Measurements from ENCODE around the gene MEIKIN. TPM values are rescaled to one million over a fixed set of nuclear protein-coding genes. Genes with fewer than 3 reads are reported as not detected.

Gene MEIKIN
- total and polyA plus RNA-seq, 2 of the 8 experiments (the other 6 are each of a cell fraction or from before 2014, with no cell fraction given): not detected

DNA sequence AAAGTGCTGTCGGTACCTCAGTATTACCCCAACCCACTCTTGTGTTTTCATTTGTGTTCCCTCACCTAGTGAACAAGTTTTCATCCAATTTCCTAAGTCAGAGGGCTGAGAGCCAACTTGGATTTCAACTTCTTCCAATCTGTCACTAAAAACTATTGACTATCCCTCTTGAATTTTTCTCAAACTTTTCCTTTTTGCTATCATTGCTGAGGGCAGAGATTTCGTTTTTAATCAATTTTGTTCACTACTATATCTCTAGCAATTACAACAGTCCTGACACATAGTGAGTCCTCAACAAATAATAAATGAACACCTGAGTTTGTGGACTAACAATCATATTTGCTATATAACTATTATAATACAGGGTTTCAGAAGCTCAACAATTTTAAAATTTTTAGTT, 29.0 kb downstream of the MEIKIN start:
- H3K9me3 ChIP-seq (ENCODE audit: insufficient read depth in 2 of 2, low read depth in 1 of 2, low read length in 1 of 2): no peaks in the 10 kb centered on the region
- WGBS, 2 experiments (ENCODE audit: extremely low coverage in 1 of 2, insufficient coverage in 1 of 2, insufficient read length in 1 of 2, insufficient replicate concordance in 2 of 2, low coverage in 1 of 2, low lambda C conversion rate in 2 of 2, missing lambda C conversion rate in 1 of 2): 78% methylated on average over 2 of the region's 2 CpGs; no CpG with 5 or more reads in 1 of the 2 experiments

More for the DNA sequence above, 29.0 kb downstream of the MEIKIN start:
- H3K79me2 ChIP-seq (ENCODE audit: control insufficient read depth in 1 of 2, insufficient read depth in 2 of 2, low read length in 2 of 2): no peaks in the 10 kb centered on the region
- no peak for TF ChIP-seq RFX5 (IDR thresholded peaks at IDR 0.05; ENCODE audit: borderline replicate concordance, low read depth, low read length)
- no peak for TF ChIP-seq SP2 (IDR thresholded peaks at IDR 0.05; ENCODE audit: low read length)
- TF ChIP-seq, protein P1, sequence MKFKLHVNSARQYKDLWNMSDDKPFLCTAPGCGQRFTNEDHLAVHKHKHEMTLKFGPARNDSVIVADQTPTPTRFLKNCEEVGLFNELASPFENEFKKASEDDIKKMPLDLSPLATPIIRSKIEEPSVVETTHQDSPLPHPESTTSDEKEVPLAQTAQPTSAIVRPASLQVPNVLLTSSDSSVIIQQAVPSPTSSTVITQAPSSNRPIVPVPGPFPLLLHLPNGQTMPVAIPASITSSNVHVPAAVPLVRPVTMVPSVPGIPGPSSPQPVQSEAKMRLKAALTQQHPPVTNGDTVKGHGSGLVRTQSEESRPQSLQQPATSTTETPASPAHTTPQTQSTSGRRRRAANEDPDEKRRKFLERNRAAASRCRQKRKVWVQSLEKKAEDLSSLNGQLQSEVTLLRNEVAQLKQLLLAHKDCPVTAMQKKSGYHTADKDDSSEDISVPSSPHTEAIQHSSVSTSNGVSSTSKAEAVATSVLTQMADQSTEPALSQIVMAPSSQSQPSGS (IDR thresholded peaks at IDR 0.05; ENCODE audit: low read length): no peak
- no peak for TF ChIP-seq MAFK (IDR thresholded peaks at IDR 0.05; ENCODE audit: low read depth, low read length)
- no peak overlapping the region for H4K91ac ChIP-seq (replicated peaks; ENCODE audit: insufficient read length, low read length)
- no peak overlapping the region for H3K4me2 ChIP-seq (ENCODE audit: insufficient read depth in 1 of 2, low read depth in 2 of 2, low read length in 2 of 2)
- no peaks in the 10 kb centered on the region for H3K27me3 ChIP-seq (replicated peaks in 1 of 4; ENCODE audit: control insufficient read depth in 3 of 4, extremely low read depth in 1 of 4, insufficient read depth in 3 of 4, low read length in 3 of 4)
- no peak overlapping the region for H2BK120ac ChIP-seq (replicated peaks; ENCODE audit: low read depth, low read length)
- no peak overlapping the region for H3K9ac ChIP-seq (replicated peaks in 1 of 4; ENCODE audit: extremely low read depth in 1 of 4, low read depth in 3 of 4, low read length in 3 of 4)
- H3K4me1 ChIP-seq (replicated peaks in 1 of 4; ENCODE audit: control insufficient read depth in 3 of 4, insufficient read depth in 4 of 4, low read length in 3 of 4): no peaks in the 10 kb centered on the region
- FAIRE-seq (no peak), DNase-seq (ENCODE audit: low read depth in 1 of 2, low spot score in 2 of 2) (no peak)
- no peak overlapping the region for H3K18ac ChIP-seq (ENCODE audit: extremely low read depth, low read length)
- no peak overlapping the region for H2AFZ ChIP-seq (ENCODE audit: low read length)
- no peaks in the 10 kb centered on the region for H3K23me2 ChIP-seq (ENCODE audit: low read depth, low read length)
- H3K4me3 ChIP-seq (ENCODE audit: extremely low read depth in 1 of 4, insufficient read depth in 2 of 4, low read depth in 3 of 4, low read length in 4 of 4): no peak overlapping the region
- no peak overlapping the region for H2BK15ac ChIP-seq (ENCODE audit: low read length)
- no peak overlapping the region for H3K14ac ChIP-seq (ENCODE audit: insufficient read length)
- H3K36me3 ChIP-seq (ENCODE audit: control insufficient read depth in 2 of 4, insufficient read depth in 4 of 4, low read length in 3 of 4): no peaks in the 10 kb centered on the region
- no peak overlapping the region for H3K4ac ChIP-seq (replicated peaks; ENCODE audit: insufficient read length, low read depth, low read length)
- no peak overlapping the region for H4K5ac ChIP-seq (ENCODE audit: insufficient read length, low read depth, low read length)
- no peak overlapping the region for H3K23ac ChIP-seq (ENCODE audit: insufficient read length)
- no peak overlapping the region for H2BK20ac ChIP-seq (ENCODE audit: low read length)
- H2BK12ac ChIP-seq (ENCODE audit: low read depth, low read length): no peak overlapping the region
- H2BK5ac ChIP-seq (ENCODE audit: low read depth, low read length): no peak overlapping the region
- ChIA-PET POLR2A (ENCODE audit: partially characterized antibody) (no interaction called here), CTCF (ENCODE audit: partially characterized antibody) (no interaction called here)
- no peaks in the 10 kb centered on the region for H4K20me1 ChIP-seq (replicated peaks in 1 of 2; ENCODE audit: control insufficient read depth in 1 of 2, insufficient read depth in 2 of 2, low read length in 2 of 2)
- H4K8ac ChIP-seq (ENCODE audit: extremely low read depth, insufficient read depth, low read length): no peak overlapping the region
- no peak overlapping the region for H3K27ac ChIP-seq (ENCODE audit: low read depth, low read length)
- H3K56ac ChIP-seq (replicated peaks; ENCODE audit: insufficient read length, low read depth, low read length): no peak overlapping the region
- no peaks in the 10 kb centered on the region for H3K79me1 ChIP-seq (ENCODE audit: low read depth, low read length)
- no peak overlapping the region for H2AK5ac ChIP-seq (ENCODE audit: low read depth, low read length)
